Fibroblast of skin of right biceps (primary cell): ENCODE measurements around the gene TTC21A.
"Not testable (repeated sequence)": the region's sequence is repeated elsewhere in the genome, so short reads cannot be mapped to it uniquely, and the experiment has no call there.

Experiments used
- DNase-seq: peaks from one replicate; pipeline ENCODE4 v3.0.0-alpha.2; 2013

The TTC21A gene

GRCh38 chr3:39107388-39108199 lies at the start of gene TTC21A, which contains the start of gene GORASP1:
TTC21A (plus strand) TSS chr3:39107680; CDS start chr3:39107838, 158 bp downstream.
GORASP1 (minus strand) TSS chr3:39107627; CDS start chr3:39107541, 86 bp downstream.
- peak; percentile 88 for DNase-seq

GRCh38 chr3:39061228-39061627 lies 46.3 kb upstream of the TTC21A start:
- DNase-seq: not testable (repeated sequence)

GRCh38 chr3:39062180-39062579 lies 45.3 kb upstream of the TTC21A start:
- DNase-seq: no peak

- no peak for DNase-seq
These were observed 44.3 kb upstream of the TTC21A start for GRCh38 chr3:39063143-39063542.

- peak; percentile 51 for DNase-seq
These were observed 42.8 kb upstream of the TTC21A start for GRCh38 chr3:39064646-39065045.

- DNase-seq: peak; percentile 29
These were observed 42.3 kb upstream of the TTC21A start for GRCh38 chr3:39065197-39065596.

- DNase-seq: no peak
These were observed 40.2 kb upstream of the TTC21A start for GRCh38 chr3:39067286-39067685.

GRCh38 chr3:39068556-39068955 lies 38.9 kb upstream of the TTC21A start:
- DNase-seq: no peak

GRCh38 chr3:39075910-39076309 lies 31.6 kb upstream of the TTC21A start:
- DNase-seq: no peak

GRCh38 chr3:39079530-39079929 lies 27.9 kb upstream of the TTC21A start:
- DNase-seq: no peak

GRCh38 chr3:39080026-39080425 lies 27.5 kb upstream of the TTC21A start:
- no peak for DNase-seq

- no peak for DNase-seq
These were observed 24.7 kb upstream of the TTC21A start for GRCh38 chr3:39082666-39083313.

- DNase-seq: no peak
These were observed 21.3 kb upstream of the TTC21A start for GRCh38 chr3:39086144-39086543.

- DNase-seq: no peak
These were observed 19.0 kb upstream of the TTC21A start for GRCh38 chr3:39088456-39088855.

- peak; percentile 12 for DNase-seq
These were observed 18.6 kb upstream of the TTC21A start for GRCh38 chr3:39088889-39089288.

GRCh38 chr3:39090922-39091321 lies 16.6 kb upstream of the TTC21A start:
- peak; percentile 9 for DNase-seq

- no peak for DNase-seq
These were observed 12.4 kb upstream of the TTC21A start for GRCh38 chr3:39094851-39095677.

GRCh38 chr3:39095778-39096177 lies 11.7 kb upstream of the TTC21A start:
- no peak for DNase-seq

GRCh38 chr3:39096775-39097174 lies 10.7 kb upstream of the TTC21A start:
- DNase-seq: no peak

GRCh38 chr3:39097716-39098472 lies 9.6 kb upstream of the TTC21A start:
- DNase-seq: no peak

- DNase-seq: no peak
These were observed 8.9 kb upstream of the TTC21A start for GRCh38 chr3:39098473-39099000.

- DNase-seq: no peak
These were observed 8.2 kb upstream of the TTC21A start for GRCh38 chr3:39099242-39099641.
